NCI-H1417 (cell line): Measurements from ENCODE around the gene VPREB3.

Experiments
- DNase-seq, 3 experiments: peaks; one replicate each; lab custom pipeline; 2025; lab: John Stamatoyannopoulos, UW

The VPREB3 gene

DNA sequence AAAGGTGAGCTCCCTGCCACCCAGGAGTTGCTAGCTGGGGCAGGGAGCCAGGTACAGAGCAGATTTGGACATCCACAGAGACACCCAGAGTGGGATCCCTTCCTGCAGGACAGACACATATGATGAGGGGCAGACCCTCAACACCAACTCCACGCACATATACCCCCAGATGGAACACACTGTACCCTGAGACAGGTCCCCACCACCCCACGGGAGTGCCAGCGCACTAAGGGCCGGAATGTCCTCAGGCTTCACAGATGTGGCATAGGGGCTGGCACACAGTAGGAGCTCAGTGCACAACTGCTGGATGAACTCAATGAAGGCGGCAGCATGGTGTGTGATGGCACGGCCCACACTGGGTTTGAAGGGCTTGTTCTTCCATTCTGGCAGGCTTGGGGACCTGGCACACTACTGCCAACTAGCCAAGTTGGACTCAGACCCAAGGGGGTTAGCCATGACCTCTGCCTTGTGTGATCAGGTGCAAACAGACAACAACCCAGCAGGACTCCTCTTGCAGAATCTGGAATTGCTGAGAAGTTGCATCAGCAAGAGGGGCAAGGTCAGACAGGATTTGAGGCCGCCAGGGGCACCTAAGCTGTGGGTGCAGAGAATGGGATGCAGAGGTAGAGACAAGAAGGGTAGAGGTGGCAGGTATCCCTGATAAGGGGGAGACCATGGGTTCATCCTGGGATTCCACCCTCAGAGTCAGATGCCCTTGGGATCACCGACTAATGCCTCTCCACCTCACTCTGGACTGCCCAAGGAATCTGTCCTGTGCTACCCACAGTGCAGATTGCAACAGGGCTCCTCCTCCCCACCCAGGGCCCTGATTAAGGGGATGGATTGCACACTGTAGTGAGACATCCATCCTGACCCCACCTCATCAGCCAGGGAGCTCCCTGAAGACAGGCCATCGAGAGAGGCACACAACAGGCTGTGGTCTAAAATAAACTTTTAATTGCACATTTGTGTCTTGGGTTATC, 11.0 kb upstream of the VPREB3 start:
- no peak for DNase-seq

DNA sequence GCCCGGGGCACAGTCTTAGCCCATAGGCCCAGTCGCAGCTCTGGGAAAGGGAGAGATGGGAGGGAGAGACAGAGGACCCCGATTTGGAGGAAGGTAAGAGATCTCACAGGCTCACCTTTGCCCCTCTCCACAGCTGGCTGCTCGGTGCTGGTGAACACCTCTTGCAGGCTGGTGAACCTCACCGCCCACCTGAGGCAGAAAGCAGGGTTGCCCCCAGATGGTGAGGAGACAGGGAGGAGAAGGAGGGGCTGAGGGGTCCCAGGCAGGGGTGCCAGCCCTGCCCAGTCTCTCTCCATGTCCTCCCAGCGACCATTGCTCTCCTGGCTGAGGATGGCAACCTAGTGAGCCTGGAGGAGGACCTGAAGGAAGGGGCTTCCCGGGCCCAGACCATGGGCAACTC, 9.7 kb upstream of the VPREB3 start:
- DNase-seq, result no peak

DNA sequence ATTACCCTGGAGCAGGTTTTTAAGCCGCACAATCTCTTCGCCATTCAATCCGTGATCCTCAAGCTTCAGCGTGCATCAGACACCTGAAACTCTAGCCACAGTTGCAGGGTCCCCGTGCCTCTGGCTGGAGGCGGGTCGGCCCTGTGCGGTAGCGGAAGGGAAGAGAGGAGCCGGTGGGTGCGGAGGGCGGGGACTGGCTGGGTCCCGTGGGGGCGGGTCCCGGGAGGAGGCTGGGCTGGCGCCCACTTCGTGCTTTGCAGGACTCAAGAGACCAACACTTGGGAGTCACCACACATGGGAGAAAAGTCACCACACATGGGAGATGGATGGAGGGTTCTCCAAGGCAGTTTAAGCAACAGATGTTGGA, 9.3 kb upstream of the VPREB3 start:
- no peak for DNase-seq

DNA sequence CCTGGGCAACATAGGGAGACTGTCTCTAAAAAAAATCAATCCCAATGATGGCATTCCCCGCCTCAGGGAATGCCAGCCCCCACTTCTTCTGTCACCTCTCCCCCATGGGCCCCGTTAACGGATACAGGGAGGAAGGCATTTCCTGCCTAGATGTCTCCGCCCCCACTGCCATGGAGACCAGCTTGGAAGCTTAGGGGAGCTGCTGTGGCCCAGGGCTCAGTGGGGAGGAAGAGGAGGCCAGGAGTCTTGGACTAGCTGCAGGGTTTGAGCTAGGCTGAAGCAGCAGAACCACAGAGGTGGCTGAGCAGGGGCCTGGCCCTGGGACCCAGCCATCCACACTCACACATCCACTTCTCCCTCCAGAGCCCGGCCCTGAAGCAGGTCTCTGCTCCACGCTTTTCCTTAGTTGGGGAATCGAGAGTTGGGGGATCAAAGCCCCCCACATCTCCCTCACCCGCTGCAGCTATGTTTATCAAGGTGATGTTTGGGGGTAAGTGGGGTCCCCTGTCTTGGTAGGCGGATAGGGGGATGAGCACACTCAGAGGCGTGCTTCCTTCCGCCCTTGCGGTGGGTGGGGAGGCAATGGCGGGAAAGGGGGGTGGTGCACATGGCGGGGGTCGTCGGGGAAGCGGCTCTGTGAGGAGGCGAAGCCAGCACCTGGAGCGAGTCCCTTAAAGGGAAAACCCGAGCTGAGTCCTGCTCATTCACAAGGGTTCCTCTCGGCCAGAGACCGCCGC, 8.8 kb upstream of the VPREB3 start, which contains the start of gene C22orf15:
TSS of gene C22orf15 (plus strand) at position 149 of the 737 bp plus-strand sequence. CDS start at position 466, 317 bp downstream.
- no peak for DNase-seq

DNA sequence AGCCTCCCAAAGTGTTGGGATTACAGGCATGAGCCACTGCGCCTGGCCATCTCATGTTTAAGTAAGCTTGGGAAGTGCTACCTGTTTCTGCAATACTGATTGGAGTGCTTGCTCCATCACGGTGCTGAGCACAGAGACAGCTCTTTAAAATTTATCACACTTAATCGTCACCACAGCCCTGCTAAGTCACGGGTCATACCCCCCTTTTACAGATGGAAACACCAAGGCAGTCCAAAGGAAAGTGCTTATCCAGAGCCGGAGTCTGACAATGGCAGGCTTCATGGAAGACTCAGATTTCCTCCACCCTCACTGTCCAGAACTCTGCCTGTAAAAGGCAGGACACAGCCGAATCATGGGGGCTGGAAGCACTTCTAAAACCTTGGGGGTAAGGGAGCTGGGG, 5.8 kb upstream of the VPREB3 start:
- DNase-seq, result no peak

DNA sequence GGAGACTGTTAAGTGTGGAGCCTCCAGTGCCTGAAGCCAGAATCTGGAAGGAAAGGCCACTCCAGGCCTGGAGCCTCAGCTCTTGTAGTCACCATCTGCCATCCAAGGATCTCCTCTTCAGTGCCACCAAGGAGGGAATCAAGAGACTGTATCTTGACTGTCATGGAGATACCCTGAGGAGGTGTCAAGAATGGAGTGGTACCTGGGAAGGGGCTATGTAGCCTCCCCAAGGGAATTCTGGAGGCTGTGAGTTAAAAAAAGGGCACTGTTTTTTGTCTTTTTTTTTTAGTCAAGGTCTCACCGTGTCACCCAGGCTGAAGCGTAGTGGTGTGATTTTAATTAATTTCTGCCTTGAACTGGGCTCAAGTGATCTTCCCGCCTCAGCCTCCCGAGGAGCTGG, 5.3 kb upstream of the VPREB3 start:
- DNase-seq, result no peak

DNA sequence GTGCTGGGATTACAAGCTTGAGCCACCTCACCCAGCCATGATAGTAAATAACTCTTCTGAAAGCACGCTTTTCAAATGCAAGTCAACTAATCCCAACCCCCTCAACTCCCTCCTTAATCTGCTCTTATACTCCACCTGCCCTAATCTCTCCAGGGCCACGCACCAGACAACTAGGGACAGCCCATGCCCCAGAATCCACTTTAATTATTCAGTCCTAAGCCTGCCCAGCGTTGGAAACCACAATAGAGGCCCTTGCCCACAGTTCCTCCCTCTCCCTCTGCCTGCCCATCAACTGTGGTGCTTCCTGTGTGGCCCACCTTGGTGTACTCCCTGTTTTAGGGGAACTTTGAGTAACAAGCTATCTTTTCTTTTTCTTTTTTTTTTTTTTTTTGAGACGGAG, 2.7 kb upstream of the VPREB3 start:
- no peak for DNase-seq

DNA sequence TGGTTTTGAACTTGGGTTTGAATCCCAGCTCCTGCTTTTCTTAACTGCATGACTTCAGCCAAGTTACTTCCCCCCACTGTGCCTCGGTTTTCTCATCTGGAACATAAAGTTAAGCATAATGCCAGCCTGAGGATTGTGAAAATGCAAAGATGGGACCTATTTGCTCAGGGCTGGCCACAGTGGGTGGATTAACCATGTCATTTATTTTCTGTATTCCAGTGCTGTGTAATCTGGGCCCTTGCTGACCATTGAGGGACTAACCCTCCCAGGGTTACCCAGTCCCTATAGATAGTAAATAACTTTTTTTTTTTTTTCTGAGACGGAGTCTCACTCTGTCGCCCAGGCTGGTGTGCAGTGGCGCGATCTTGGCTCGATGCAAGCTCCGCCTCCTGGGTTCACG, 1.5 kb upstream of the VPREB3 start:
- no peak for DNase-seq

DNA sequence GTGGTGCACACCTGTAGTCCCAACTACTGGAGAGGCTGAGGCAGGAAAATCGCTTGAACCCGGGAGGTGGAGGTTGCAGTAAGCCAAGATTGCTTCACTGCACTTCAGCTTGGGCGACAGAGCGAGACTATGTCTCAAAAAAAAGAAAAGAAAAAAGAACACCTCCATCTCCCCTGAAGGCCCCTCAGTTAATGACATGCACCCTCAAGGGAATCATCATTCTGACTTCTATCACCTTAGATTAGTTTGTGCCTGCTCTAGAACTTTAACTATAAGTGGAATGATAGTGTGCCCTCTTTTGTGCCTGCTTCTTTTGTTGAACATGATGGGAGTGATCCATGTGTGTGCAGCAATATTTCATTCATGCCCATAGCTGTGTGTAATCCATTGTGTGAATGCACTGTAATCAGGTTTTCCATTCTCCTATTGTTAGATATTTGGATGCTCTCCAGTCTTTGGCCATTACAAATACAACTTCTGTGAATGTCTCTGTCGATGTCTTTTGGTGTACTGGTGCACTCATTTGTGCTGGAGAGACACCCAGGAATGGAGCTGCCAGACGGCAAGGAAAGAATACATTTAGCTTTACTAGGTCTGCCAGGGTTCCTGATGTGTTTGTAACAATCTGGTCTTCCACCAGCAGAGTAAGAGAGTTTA, 883 bp upstream of the VPREB3 start:
- no peak for DNase-seq

DNA sequence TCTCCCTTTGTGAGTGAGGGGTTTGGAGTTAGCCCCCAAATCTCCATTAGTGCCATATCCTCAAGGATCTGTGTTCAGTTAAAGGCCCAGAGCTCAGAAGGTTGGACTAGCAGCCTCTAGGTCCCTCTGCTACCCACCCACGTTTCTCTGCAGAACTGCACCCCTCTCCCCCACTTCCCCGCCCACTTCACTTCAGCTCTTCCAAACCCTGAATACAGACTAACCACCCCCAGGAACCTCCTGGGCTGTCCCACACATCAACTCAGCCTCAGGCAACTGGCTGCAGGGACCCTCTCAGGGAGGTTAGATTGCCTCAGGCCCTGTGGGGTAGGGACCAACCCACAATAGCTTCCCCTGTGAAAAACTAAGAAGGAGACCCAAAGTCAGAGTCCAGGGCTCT, 840 bp downstream of the VPREB3 start:
- no peak for DNase-seq

DNA sequence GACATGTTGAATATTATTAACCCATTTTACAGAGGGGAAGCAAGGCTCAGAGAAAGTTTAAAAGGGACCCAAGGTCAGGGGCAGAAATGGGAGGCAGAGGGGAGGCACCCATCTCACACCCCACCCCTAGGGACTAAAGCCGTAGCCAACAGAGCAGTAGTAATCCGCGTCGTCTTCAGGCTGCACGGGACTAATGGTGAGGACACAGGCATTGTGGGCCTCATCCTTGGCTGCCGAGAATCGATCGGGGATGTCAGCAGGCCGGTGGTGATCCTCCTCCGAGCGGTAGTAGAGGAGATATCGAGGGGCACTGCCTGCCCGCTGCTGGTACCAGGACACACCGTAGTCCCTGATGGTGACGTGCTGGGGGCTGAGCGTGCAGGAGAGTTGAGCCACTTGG, 1.5 kb downstream of the VPREB3 start:
- no peak for DNase-seq

DNA sequence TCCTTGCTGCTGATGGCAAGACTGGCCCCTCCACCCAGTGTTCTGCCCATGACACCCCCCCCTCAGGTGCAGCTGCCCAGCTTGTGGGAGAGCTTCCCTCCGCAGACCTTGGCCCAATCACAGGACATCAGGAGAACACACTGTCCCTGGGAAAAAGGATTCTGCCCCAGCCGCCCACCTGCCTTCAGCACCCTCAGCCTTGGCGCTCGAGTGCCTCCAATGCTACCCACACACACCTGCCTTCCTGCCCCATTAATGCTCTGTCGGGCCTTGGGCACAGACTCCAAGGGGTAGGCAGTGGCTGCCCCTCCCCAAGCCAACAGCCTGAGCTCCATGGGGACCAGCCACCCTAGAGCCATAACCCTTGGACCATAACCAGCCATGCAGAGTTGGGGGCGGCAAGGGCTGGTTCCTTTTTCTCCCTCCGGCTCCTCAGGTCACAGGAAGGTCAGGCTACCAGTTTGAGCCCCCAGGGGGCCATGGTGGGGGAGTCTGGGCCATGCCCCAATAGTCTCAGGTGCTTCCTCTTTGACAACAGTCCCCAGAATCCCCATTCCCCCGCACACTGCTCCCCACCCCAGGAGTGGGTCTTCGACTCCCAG, 2.0 kb downstream of the VPREB3 start:
- DNase-seq, result no peak

DNA sequence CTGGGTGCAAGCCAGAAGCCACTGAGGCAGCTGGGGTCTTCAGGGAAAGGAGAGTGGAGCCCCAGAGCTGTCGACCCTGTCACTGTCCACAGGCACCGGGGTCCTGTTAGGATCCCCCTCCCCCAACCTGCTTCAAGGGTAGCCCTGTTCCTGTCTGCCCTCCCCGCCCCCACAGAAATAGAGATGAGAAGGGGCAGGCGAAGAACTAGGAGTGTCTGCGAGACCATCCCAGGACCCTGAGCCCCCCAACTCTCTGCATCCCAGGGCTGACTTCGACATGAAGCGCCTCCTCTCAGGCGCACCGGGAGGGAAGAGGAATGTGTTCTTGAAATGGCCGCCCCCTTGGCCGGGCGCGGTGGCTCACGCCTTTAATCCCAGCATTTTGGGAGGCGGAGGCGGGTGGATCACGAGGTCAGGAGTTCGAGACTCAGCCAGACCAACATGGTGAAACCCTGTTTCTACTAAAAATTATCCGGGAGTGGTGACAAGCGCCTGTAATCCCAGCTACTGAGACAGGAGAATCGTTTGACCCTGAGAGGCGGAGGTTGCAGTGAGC, 2.7 kb downstream of the VPREB3 start:
- DNase-seq, result peak; percentile 3 to 64 (median 60)

DNA sequence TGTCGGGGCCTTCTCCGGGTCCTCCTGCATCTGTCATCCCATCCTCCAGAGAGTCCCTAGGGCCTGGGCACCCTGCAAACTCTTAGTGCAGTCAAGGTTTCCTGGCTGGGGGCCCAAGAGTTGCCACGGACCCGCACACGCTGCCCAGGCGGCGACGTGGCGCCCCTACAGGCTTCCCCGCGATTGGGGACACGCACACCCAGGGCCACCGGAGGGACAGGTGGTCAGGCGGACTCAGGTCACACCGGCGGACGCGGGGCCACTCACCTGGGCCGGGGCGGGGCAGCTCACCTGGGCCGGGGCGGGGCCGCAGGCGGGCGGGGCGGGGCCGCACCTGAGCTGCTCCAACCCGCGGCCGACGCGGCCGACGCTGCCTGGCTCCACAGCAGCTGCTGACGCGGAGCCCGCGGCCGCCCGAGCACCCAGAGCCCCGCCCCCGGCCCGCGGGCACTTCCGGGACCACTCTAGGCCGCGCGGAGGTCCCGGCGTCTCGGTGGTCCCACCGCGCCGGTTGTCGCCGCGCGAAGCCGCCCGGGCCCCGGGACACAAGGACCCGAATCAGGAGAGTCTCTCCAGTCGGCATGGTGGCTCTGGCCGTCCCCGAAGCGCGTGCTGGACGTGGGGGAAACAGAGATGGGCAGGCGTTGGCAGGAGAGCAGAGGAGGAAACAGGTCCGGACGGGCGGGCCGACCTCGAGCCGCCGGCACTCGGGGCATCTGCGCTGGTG, 3.3 kb downstream of the VPREB3 start, which contains the start of gene ZNF70:
TSS of gene ZNF70 (minus strand) at position 399 of the 727 bp plus-strand sequence. CDS start 5,972 bp downstream, outside the sequence.
- peak; percentile 81 to 84 (median 82) for DNase-seq

DNA sequence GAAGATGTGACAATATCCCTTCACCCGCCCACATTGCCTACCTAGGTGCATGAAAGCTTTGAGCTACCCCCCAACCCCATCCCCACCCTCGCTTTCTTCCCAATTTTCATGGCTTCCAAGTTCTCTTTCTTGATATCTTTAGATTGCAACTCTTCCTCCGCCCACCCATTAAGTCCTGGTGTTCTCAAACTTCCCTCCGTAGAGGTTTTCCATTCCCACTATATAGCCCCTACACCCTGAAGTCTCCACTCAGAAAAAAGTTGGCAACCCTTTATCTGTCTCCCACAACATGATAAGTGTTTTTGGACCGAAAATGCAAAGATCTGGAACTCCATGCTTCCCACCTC, 3.9 kb downstream of the VPREB3 start:
- peak in 1 of 3 experiments; percentile 21 for DNase-seq

DNA sequence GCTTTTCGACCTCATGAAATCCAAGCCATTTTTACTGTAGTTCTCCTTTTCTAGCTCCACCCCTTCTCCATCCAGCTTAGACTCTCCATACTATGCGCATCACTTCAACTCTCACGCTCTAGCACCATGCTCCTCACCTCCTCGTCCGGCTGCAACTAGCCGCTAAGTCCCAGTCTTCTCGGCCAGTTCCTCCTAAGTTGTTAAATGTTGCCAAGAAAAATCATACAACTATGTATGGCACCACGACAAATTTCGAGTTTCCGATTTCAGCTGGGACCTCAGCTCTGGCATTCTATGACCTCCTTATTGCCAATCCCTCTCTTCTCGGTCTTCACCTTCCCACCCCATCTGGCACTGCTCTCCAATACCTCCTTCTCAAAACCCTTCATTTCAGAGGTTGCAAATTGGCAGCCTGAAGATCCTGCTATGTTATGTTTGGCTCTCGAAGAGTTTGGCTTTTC, 4.4 kb downstream of the VPREB3 start:
- no peak for DNase-seq

DNA sequence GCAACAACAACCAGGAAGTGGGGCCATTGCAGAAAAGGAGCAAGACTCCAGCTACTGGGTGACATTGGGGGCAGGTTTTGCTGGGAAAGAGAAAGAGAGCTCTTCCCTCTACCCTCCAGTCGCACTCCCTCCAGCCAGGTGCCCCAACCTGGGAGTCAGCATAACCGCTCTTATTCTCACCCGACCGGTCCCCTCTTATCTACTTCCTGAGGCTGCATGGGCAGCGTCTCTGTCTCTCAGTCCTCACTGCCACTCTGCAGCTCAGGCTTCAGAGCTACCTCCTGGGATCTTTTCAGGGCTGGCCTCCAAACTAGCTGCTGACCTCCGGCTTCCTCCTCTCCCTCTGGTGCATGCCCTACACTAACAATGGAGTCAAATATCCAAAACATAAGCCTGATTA, 8.4 kb downstream of the VPREB3 start:
- no peak for DNase-seq

DNA sequence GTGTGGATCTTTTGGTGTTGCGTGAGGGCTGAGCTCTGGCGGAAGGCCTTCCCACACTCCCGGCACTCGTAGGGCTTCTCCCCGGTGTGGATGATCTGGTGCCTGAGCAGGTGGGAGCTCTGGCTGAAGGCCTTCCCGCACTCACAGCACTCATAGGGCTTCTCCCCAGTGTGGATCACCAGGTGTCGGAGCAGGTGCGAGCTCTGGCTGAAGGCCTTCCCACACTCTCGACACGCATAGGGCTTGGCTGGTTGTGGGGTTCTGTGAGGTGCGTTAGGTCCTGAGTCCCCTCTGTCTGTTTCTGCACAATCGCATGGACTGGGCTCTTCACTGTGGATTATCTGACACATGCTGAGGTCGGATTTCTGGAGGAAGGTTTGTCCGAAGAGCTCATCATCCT, 9.7 kb downstream of the VPREB3 start:
- DNase-seq, result no peak

DNA sequence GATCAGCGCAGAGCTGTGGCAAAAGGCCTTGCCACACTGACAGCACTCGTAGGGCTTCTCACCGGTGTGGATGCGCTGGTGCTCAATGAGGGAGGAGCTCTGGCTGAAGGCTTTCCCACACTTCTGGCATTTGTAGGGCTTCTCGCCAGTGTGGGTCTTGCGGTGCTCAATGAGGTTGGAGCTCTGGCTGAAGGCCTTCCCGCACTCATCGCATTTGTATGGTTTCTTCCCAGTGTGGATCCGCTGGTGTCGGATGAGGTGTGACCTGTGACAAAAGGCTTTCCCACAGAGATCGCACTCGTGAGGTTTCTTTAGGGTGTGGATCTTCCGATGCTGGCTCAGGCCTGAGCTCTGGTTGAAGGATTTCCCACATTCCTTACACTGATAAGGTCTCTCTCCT, 10.2 kb downstream of the VPREB3 start:
- DNase-seq, result no peak

DNA sequence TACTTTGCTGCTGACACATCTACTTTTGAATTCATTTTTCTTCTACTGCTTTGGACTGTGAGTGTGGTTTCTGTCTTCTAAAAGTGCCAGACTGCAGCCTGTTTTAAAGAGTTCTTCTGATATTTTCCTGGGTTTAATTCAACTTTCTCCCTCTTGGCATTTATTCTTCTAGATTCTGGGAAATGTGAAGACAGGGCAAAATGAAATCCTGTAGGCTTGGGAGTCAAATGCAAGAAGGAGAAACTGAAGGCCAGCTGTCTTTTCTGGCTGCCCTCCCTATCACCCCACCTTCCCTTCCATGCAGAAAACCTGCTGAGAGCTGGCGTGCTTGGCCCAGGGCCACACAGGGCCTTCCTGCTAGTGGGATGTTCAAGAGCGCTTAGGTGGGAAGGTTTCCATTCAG, 10.9 kb downstream of the VPREB3 start:
- DNase-seq, result no peak
